A549 (cell line): Measurements from ENCODE around the gene NTRK3. TPM values are rescaled to one million over a fixed set of nuclear protein-coding genes. Genes with fewer than 3 reads are reported as not detected.

Experiments used
- ATAC-seq, 2 experiments: fragments of 200-7000 bp in 1 of 2; fragments of >200 bp in 1 of 2; cut with Nextera tagmentation in 1 of 2; cut with Tn5 transposase in 1 of 2; 3 replicates each; pipeline versions ENCODE4 v1.8.0 to v1.9.1; 2018 to 2020; ENCODE audit warnings: mild to moderate bottlenecking in 1 of 2, moderate library complexity in 1 of 2
- CTCF ChIA-PET: fragments of 300-600 bp; sonication (Branson Sonifier 250); formaldehyde crosslinking; extraction: SDS; loops from one replicate; lab custom pipeline; 2021; ENCODE audit warnings: antibody characterized with exemption, inconsistent platforms; lab: Yijun Ruan, JAX
- POLR2A ChIA-PET: fragments of 350-600 bp; formaldehyde crosslinking; extraction: SDS; loops from one replicate; lab custom pipeline; 2021; ENCODE audit warnings: antibody characterized with exemption, inconsistent platforms; lab: Yijun Ruan, JAX
- DNase-seq, 2 experiments: peaks; one replicate each; pipeline versions ENCODE4 v3.0.0 to v3.0.0-alpha.2; 2011 to 2016; ENCODE audit warnings: low read depth in 1 of 2, low spot score in 1 of 2
- FAIRE-seq: peaks from 2 replicates; lab custom pipeline; 2011; peaks lifted over from hg19 to GRCh38; lab: Jason Lieb, UNC
- H3K27ac ChIP-seq, 2 experiments: fragments of >200 bp; sonication (Bioruptor Twin); formaldehyde crosslinking; 3 replicates each; pipeline ENCODE4 v1.5.1; 2016 to 2017
- H3K4me1 ChIP-seq: fragments of >200 bp; sonication (Bioruptor Twin); formaldehyde crosslinking; 3 replicates; pipeline ENCODE4 v1.6.1; 2016
- H3K4me2 ChIP-seq: fragments of >200 bp; sonication (Bioruptor Twin); formaldehyde crosslinking; 3 replicates; pipeline ENCODE4 v1.6.1; 2016
- H3K4me3 ChIP-seq: fragments of >200 bp; sonication (Bioruptor Twin); formaldehyde crosslinking; 3 replicates; pipeline ENCODE4 v1.5.1; 2016
- H3K9me3 ChIP-seq: fragments of >200 bp; sonication (Bioruptor Twin); formaldehyde crosslinking; 3 replicates; pipeline ENCODE4 v1.6.1; 2016
- CBX8 ChIP-seq: fragments of 200-600 bp; sonication (generic); IDR thresholded peaks from 2 replicates; pipeline ENCODE4 v1.6.1; 2016
- CEBPB ChIP-seq, 2 experiments: fragments of >200 bp in 1 of 2; sonication (Bioruptor Twin) in 1 of 2; formaldehyde crosslinking in 1 of 2; IDR thresholded peaks; 2 replicates each; pipeline ENCODE4 v1.6.1; 2012 to 2016
- CHD2 ChIP-seq: fragments of 150-350 bp; IDR thresholded peaks from 2 replicates; pipeline ENCODE4 v1.6.1; 2014; ENCODE audit warnings: low read length; ENCODE audit not compliant: partially characterized antibody
- CHD4 ChIP-seq: fragments of 200-600 bp; sonication (generic); IDR thresholded peaks from 2 replicates; pipeline ENCODE4 v1.6.1; 2016; ENCODE audit warnings: antibody characterized with exemption, mild to moderate bottlenecking, borderline replicate concordance
- E2F6 ChIP-seq: IDR thresholded peaks from 2 replicates; pipeline ENCODE4 v1.6.1; 2012; ENCODE audit warnings: low read depth, borderline replicate concordance
- ESRRA ChIP-seq: fragments of 150-350 bp; IDR thresholded peaks from 2 replicates; pipeline ENCODE4 v1.6.1; 2014; ENCODE audit warnings: mild to moderate bottlenecking, low read length, borderline replicate concordance
- GATA3 ChIP-seq: IDR thresholded peaks from 2 replicates; pipeline ENCODE4 v1.6.1; 2012; ENCODE audit warnings: borderline replicate concordance
- HDAC2 ChIP-seq: fragments of 200-600 bp; sonication (generic); IDR thresholded peaks from 2 replicates; pipeline ENCODE4 v1.6.1; 2016
- HES2 ChIP-seq: fragments of >200 bp; sonication (Bioruptor Twin); formaldehyde crosslinking; IDR thresholded peaks from 2 replicates; pipeline ENCODE4 v1.6.1; 2016
- HEYL ChIP-seq: fragments of 250-450 bp; sonication (Bioruptor Pico); IDR thresholded peaks from 2 replicates; pipeline ENCODE4 v1.8.0; 2021; ENCODE audit warnings: mild to moderate bottlenecking, moderate library complexity
- HMGXB4 ChIP-seq: fragments of 250-450 bp; sonication (Bioruptor Pico); IDR thresholded peaks from 2 replicates; pipeline ENCODE4 v1.5.0; 2021; ENCODE audit warnings: mild to moderate bottlenecking, moderate library complexity, borderline replicate concordance
- HOXA7 ChIP-seq: fragments of 250-450 bp; sonication (Bioruptor Pico); IDR thresholded peaks from 2 replicates; pipeline ENCODE4 v1.5.0; 2020; ENCODE audit warnings: mild to moderate bottlenecking, moderate library complexity
- JUN ChIP-seq, 2 experiments: fragments of >200 bp; sonication (Bioruptor Twin); formaldehyde crosslinking; IDR thresholded peaks; 2 replicates in 1 of 2; 3 replicates in 1 of 2; pipeline ENCODE4 v1.6.1; 2016 to 2017
- JUNB ChIP-seq: fragments of >200 bp; sonication (Bioruptor Twin); formaldehyde crosslinking; IDR thresholded peaks from 2 replicates; pipeline ENCODE4 v1.6.1; 2016
- NFE2L2 ChIP-seq: fragments of 150-350 bp; conservative IDR thresholded peaks from 2 replicates; pipeline ENCODE4 v1.6.1; 2014; ENCODE audit warnings: low read length
- NPAS2 ChIP-seq: fragments of 250-450 bp; sonication (Bioruptor Pico); IDR thresholded peaks from 2 replicates; pipeline ENCODE4 v1.8.0; 2022; ENCODE audit warnings: mild to moderate bottlenecking, moderate library complexity, borderline replicate concordance
- POLR2A ChIP-seq: IDR thresholded peaks from 2 replicates; pipeline ENCODE4 v1.6.1; 2012; ENCODE audit warnings: mild to moderate bottlenecking, low read length
- RARB ChIP-seq: fragments of 250-450 bp; sonication (Bioruptor Pico); IDR thresholded peaks from 2 replicates; pipeline ENCODE4 v1.8.0; 2021; ENCODE audit warnings: mild to moderate bottlenecking, moderate library complexity
- SMC3 ChIP-seq: fragments of >200 bp; sonication (Bioruptor Twin); formaldehyde crosslinking; IDR thresholded peaks from 3 replicates; pipeline ENCODE4 v1.6.1; 2018; ENCODE audit warnings: inconsistent platforms
- SREBF2 ChIP-seq: fragments of 450-650 bp; IDR thresholded peaks from 2 replicates; pipeline ENCODE4 v1.6.1; 2014; ENCODE audit warnings: mild to moderate bottlenecking, moderate library complexity
- TFCP2L1 ChIP-seq: fragments of 250-450 bp; sonication (Bioruptor Pico); IDR thresholded peaks from 2 replicates; pipeline ENCODE4 v1.5.0; 2021; ENCODE audit warnings: mild to moderate bottlenecking
- ZC3H11A ChIP-seq: fragments of 450-650 bp; IDR thresholded peaks from 2 replicates; pipeline ENCODE4 v1.6.1; 2014; ENCODE audit warnings: antibody characterized with exemption, mild to moderate bottlenecking
- ZNF302 ChIP-seq: fragments of 250-450 bp; sonication (Bioruptor Pico); IDR thresholded peaks from 2 replicates; pipeline ENCODE4 v1.9.0; 2021; ENCODE audit warnings: inconsistent platforms, mild to moderate bottlenecking, moderate library complexity
- WGBS: methylation state at CpG from one replicate; pipeline ENCODE4 v1.1.6; 2017; ENCODE audit errors: missing lambda C conversion rate; 5-methylcytosine and 5-hydroxymethylcytosine counted together
- polyA plus RNA-seq, 4 experiments: library from polyadenylated mRNA; depleted of rRNA in 3 of 4; stranded (reverse); fragments of >200 nt; fragmentation: RNase III in 1 of 4; extraction: RNeasy Plus Mini Kit Qiagen cat#74134 plus additional on column Dnase treatment in 1 of 4; gene quantifications; 2 replicates in 3 of 4; 3 replicates in 1 of 4; pipeline ENCODE4 v1.2.3, GENCODE V29; 2011 to 2017
- TF ChIP-seq, protein P1 (sequence below): fragments of 150-350 bp; IDR thresholded peaks from 2 replicates; pipeline ENCODE4 v1.6.1; 2014; ENCODE audit warnings: low read depth, mild to moderate bottlenecking, low read length
- TF ChIP-seq, protein P2 (sequence below): IDR thresholded peaks from 2 replicates; pipeline ENCODE4 v1.6.1; 2012
- TF ChIP-seq, protein P3 (sequence below): IDR thresholded peaks from 2 replicates; pipeline ENCODE4 v1.6.1; 2012
- TF ChIP-seq, protein P4 (sequence below): fragments of >200 bp; sonication (Bioruptor Twin); formaldehyde crosslinking; IDR thresholded peaks from 3 replicates; pipeline ENCODE4 v1.6.1; 2016

The NTRK3 gene
- polyA plus RNA-seq, 2 of the 4 experiments (the other 2 are of a cell fraction), result 55.0 to 55.2 TPM

GRCh38 chr15:87965304-87965703 lies 291.2 kb downstream of the NTRK3 start:
- TF ChIP-seq, protein P1, sequence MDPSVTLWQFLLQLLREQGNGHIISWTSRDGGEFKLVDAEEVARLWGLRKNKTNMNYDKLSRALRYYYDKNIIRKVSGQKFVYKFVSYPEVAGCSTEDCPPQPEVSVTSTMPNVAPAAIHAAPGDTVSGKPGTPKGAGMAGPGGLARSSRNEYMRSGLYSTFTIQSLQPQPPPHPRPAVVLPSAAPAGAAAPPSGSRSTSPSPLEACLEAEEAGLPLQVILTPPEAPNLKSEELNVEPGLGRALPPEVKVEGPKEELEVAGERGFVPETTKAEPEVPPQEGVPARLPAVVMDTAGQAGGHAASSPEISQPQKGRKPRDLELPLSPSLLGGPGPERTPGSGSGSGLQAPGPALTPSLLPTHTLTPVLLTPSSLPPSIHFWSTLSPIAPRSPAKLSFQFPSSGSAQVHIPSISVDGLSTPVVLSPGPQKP, result no peak
- TF ChIP-seq CBX8 (no peak), HMGXB4 (no peak), CHD4 (no peak), TFCP2L1 (no peak), CEBPB (IDR thresholded peaks at IDR 0.05) (no peak), E2F6 (no peak), RARB (CRISPR knock-in tag) (no peak), NFE2L2 (no peak), CHD2 (no peak), ZC3H11A (no peak), NPAS2 (CRISPR knock-in tag) (no peak), SMC3 (no peak), SREBF2 (no peak)
- TF ChIP-seq, protein P2, sequence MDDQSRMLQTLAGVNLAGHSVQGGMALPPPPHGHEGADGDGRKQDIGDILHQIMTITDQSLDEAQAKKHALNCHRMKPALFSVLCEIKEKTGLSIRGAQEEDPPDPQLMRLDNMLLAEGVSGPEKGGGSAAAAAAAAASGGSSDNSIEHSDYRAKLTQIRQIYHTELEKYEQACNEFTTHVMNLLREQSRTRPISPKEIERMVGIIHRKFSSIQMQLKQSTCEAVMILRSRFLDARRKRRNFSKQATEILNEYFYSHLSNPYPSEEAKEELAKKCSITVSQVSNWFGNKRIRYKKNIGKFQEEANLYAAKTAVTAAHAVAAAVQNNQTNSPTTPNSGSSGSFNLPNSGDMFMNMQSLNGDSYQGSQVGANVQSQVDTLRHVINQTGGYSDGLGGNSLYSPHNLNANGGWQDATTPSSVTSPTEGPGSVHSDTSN, result no peak
- TF ChIP-seq, protein P3, sequence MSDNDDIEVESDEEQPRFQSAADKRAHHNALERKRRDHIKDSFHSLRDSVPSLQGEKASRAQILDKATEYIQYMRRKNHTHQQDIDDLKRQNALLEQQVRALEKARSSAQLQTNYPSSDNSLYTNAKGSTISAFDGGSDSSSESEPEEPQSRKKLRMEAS, result no peak
- no peak for FAIRE-seq
- H3K4me2 ChIP-seq, result no peak overlapping the region
- WGBS, result 21% methylated on average over 5 of the region's 5 CpGs
- H3K9me3 ChIP-seq, result no peaks in the 10 kb centered on the region; the same call in 2 of the 3 replicates
- no peak for ATAC-seq
- ChIA-PET POLR2A (no interaction called here), CTCF (no interaction called here)
- no peak for DNase-seq
- H3K27ac ChIP-seq, result no peak overlapping the region
- no peak overlapping the region for H3K4me3 ChIP-seq
- H3K4me1 ChIP-seq, result no peaks in the 10 kb centered on the region

- ATAC-seq (no peak), DNase-seq (no peak), FAIRE-seq (no peak)
- Histone ChIP-seq H3K27ac (no peak overlapping the region), H3K9me3 (no peaks in the 10 kb centered on the region; the same call in 2 of the 3 replicates), H3K4me2 (no peak overlapping the region), H3K4me1 (no peaks in the 10 kb centered on the region), H3K4me3 (no peak overlapping the region)
- TF ChIP-seq CHD2 (no peak), JUN (IDR thresholded peaks at IDR 0.05) (no peak), CEBPB (IDR thresholded peaks at IDR 0.05) (no peak), JUNB (no peak), ESRRA (no peak), HES2 (no peak), HOXA7 (CRISPR knock-in tag) (no peak), HEYL (CRISPR knock-in tag) (no peak), ZNF302 (CRISPR knock-in tag) (no peak), POLR2A (no peak), HDAC2 (no peak), GATA3 (no peak)
- TF ChIP-seq, protein P4, sequence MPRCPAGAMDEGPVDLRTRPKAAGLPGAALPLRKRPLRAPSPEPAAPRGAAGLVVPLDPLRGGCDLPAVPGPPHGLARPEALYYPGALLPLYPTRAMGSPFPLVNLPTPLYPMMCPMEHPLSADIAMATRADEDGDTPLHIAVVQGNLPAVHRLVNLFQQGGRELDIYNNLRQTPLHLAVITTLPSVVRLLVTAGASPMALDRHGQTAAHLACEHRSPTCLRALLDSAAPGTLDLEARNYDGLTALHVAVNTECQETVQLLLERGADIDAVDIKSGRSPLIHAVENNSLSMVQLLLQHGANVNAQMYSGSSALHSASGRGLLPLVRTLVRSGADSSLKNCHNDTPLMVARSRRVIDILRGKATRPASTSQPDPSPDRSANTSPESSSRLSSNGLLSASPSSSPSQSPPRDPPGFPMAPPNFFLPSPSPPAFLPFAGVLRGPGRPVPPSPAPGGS, result no peak
- TF ChIP-seq, protein P3, result no peak
- CTCF ChIA-PET, result interaction anchor here (0.8 kb wide), 1 partner anchor 54 kb away, joined by 4 read pairs; no protein-coding TSS in a partner anchor
- 35% methylated on average over 4 of the region's 4 CpGs for WGBS
- POLR2A ChIA-PET, result no interaction called here
Observed at GRCh38 chr15:87962428-87962827, 294.1 kb downstream of the NTRK3 start.
